ENCODE data around the gene DNAJC11.

The DNAJC11 gene

GRCh38 chr1:6632588-6633514, 68.8 kb downstream of the DNAJC11 start:
- in situ Hi-C loops (cut with HindIII; ENCODE audit: low pct_ligation_motif_present, low pct_unique_long_range_greater_than_20kb, low sequenced_read_pairs) = no loop called here
- DNase-seq = no peak

DNA sequence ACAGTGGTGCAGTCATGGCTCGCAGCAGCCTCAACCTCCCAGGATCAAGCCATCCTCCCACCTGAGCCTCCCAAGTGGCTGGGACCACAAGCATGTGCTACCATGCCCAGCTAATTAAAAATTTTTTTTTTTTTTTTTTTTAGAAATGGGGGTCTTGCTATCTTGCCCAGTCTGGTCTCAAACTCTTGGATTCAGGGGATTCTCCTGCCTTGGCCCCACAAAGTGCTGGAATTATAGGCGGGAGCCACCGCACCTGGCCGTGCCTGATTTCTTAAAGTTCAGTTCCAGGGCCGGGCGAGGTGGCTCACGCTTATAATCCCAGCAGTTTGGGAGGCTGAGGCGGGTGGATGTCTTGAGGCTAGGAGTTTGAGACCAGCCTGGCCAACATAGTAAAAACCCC, 70.6 kb downstream of the DNAJC11 start:
- DNase-seq = no peak
- in situ Hi-C loops (cut with HindIII; ENCODE audit: low pct_ligation_motif_present, low pct_unique_long_range_greater_than_20kb, low sequenced_read_pairs) = no loop called here

DNA sequence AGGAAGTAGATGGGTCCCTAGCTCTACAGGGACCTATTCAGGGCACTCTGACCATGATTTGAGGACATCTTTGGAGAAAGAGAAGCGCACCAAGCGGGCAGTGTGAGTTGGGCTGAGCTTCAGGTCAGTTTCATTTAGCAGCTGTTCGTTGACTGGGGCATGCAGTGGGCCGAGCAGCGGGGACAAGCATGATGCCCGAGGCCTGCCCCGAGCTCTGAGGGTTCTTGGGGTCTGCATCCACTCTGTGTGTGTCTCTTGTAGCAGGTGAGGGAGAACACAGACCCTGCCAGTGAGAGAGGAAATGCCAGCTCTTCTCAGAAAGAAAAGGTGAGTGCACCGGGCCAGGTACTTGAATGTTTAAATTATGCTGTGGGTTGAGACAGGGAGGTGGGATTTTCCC, 71.6 kb downstream of the DNAJC11 start:
- in situ Hi-C loops (cut with HindIII; ENCODE audit: low pct_ligation_motif_present, low pct_unique_long_range_greater_than_20kb, low sequenced_read_pairs) = no loop called here
- no peak for DNase-seq

DNA sequence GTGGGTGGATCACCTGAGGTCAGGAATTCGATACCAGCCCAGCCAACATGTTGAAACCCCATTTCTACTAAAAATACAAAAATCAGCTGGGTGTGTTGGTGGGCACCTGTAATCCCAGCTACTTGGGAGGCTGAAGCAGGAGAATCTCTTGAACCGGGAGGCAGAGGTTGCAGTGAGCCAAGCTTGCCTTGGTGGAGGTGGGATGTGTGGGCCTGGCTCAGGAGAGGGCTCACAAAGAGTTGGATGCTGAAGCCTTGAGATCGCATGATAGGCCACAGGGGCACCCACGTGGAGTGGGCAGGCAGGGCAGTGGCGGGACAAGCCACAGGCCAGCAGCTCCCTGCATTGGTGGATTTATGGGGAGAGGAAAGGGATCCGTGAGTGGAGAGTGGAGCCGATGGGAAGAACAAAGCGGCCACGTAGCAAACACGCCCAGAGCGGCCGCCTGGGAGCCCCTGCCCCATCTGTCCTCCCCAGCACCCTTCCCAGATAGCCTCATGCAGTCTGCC, 72.6 kb downstream of the DNAJC11 start:
- in situ Hi-C loops (cut with HindIII; ENCODE audit: low pct_ligation_motif_present, low pct_unique_long_range_greater_than_20kb, low sequenced_read_pairs) = no loop called here
- DNase-seq = no peak

GRCh38 chr1:6627841-6628545, 73.6 kb downstream of the DNAJC11 start:
- no peak for DNase-seq
- in situ Hi-C loops (cut with HindIII; ENCODE audit: low pct_ligation_motif_present, low pct_unique_long_range_greater_than_20kb, low sequenced_read_pairs) = no loop called here

- no peak for DNase-seq
- in situ Hi-C loops (cut with HindIII; ENCODE audit: low pct_ligation_motif_present, low pct_unique_long_range_greater_than_20kb, low sequenced_read_pairs) = no loop called here
These were observed 74.6 kb downstream of the DNAJC11 start for GRCh38 chr1:6627031-6627430.

DNA sequence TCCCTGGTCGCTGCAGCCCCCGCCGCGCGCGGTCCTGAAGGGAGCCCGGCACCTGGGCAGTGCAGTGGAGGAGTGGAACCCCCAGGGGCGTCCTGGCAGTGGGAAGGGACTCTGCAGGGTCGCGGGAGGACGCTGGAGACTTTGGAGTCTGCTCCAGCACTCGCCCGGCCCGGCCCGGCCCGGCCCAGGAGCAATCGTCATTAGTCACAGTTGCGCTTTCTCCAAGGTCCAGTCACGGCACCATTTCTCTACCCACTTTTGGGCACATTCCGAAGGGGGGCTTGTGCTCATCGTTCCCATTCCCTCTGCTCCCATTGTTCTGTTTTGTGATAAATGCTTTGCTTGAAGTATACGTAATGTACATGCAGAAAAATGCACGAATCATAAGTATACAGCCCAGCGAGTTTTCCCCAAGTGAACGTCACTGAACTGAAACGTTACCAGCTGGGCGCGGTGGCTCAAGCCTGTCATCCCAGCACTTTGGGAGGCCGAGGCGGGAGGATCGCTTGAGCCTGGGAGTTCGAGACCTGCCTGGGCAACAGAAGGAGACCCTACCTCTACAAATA, 75.9 kb downstream of the DNAJC11 start:
- peak; percentile 44 for DNase-seq
- in situ Hi-C loops (cut with HindIII; ENCODE audit: low pct_ligation_motif_present, low pct_unique_long_range_greater_than_20kb, low sequenced_read_pairs) = no loop called here

DNA sequence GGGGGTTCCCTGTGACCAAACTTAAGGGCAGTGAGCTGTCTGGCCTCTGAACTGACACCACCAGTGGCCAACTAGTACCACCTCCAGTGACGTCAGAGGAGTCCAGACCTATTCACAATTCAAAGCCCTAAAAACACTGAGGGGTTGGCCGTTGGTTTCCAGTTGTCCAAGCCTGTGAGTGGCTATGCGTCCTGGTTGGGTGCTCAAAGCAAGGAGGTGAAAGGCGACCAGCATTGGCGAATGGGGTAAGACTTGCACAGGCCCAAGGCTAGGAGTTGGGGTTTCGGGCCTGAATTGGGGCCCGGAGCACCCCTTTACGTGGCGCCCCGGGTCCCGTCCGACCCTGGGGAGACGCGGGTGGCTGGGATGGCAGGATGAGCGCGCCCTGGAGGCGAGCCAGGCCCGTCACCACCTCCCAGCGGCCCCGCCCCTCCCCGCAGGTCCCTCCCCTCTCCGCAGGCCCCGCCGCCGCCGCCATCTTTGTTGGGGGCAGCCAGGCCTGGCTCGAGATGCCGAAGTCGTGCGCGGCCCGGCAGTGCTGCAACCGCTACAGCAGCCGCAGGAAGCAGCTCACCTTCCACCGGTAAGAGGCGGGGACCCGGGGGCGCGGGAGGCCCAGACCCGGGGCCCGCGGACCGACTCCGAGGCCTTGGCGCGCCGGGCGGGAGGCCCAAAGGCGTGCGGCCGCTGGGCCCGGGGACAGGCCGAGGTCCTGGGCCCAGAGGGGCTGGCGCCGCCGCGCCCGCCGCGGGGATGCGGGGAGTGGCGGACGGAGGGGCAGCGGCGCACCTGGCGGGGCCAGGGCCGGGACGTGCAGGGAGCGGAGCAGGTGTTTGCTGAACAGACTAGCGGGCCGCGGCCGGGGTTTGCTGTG, 76.7 kb downstream of the DNAJC11 start, which contains the start of gene THAP3:
Gene THAP3 (plus strand): TSS at position 159 of the 874 bp plus-strand sequence. CDS start 351 bp downstream, at position 510.
- DNase-seq = peak; percentile 82

DNA sequence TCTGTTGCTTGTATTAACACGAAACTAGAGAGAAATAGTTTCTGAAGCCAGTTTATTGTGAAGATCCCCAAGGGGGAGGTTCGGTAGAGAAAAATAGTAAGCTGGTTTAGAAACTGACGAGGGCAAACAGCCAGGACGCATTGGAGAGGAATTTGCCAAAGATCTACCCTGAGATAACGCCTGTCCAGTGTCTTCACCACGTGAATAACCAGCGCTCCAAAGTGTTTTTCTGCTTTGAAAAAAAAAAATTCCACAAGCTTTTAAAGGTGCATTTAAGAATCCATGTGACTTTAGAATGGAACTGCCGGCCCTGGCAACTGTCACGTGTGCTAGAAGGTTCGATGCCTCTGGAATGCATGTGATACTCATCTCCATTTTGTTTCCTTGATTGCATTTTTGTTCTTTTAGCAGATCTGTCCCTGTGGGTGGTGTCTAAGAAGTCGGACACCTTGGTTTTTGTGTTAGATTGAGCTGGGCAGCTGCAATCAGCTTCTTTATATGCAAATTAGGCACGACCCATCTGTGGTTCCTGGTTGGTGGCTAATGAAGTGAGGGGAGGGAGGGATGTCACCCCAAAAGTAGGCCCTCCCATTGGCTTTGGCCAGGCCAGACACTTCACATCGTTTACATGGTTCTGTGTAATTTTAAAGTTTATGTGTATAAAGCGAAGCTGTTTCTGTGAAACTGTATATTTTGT, 78.2 kb downstream of the DNAJC11 start:
- DNase-seq = no peak
- in situ Hi-C loops (cut with HindIII; ENCODE audit: low pct_ligation_motif_present, low pct_unique_long_range_greater_than_20kb, low sequenced_read_pairs) = no loop called here

More for the DNA sequence above, 76.7 kb downstream of the DNAJC11 start, which contains the start of gene THAP3:
- in situ Hi-C loops (cut with HindIII; ENCODE audit: low pct_ligation_motif_present, low pct_unique_long_range_greater_than_20kb, low sequenced_read_pairs) = no loop called here

DNA sequence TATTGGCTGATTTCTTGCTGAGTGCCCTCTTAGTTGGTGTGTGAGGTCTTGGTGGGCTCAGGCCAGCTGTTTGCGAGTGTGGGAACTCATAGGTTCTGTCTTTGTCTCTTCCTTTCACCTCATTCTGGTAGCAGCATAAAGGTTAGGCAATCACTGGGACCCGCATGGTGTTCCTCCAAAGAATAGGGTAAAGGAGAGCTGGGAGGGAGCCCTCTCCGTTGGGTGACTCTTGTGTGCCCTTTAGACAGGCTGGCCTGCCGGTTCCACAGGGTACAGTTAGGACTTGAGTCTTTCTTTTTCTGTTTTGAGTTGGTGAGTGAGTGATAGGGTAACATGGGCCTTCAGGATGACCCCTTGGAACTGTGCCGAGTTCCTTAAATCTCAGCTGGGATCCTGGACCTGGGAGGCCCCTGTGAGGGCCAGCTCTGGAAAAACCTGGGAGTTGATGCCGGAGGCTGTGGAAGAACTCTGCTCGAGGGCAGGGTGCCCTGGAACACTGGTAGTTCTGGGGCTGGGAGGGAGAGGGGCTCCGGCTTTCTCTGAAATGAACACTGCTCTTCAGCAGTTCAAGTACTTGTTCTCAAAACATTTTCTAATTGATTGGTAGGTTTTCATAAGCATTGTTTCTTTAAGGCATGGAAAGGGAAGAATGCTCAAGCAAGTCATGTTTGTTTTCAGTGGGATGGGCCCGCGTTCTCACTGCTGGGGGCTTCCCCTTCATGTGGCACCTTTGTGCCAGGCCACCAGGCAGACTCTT, 79.0 kb downstream of the DNAJC11 start:
- DNase-seq = no peak
- in situ Hi-C loops (cut with HindIII; ENCODE audit: low pct_ligation_motif_present, low pct_unique_long_range_greater_than_20kb, low sequenced_read_pairs) = no loop called here

- in situ Hi-C loops (cut with HindIII; ENCODE audit: low pct_ligation_motif_present, low pct_unique_long_range_greater_than_20kb, low sequenced_read_pairs) = no loop called here
- DNase-seq = no peak
These were observed 79.9 kb downstream of the DNAJC11 start for GRCh38 chr1:6621429-6622391.

- in situ Hi-C loops (cut with HindIII; ENCODE audit: low pct_ligation_motif_present, low pct_unique_long_range_greater_than_20kb, low sequenced_read_pairs) = no loop called here
- no peak for DNase-seq
These were observed 82.6 kb downstream of the DNAJC11 start for GRCh38 chr1:6619045-6619444.

GRCh38 chr1:6614929-6615785, 86.5 kb downstream of the DNAJC11 start:
- no peak for DNase-seq
- in situ Hi-C loops (cut with HindIII; ENCODE audit: low pct_ligation_motif_present, low pct_unique_long_range_greater_than_20kb, low sequenced_read_pairs) = no loop called here

GRCh38 chr1:6614019-6614928, 87.3 kb downstream of the DNAJC11 start:
- in situ Hi-C loops (cut with HindIII; ENCODE audit: low pct_ligation_motif_present, low pct_unique_long_range_greater_than_20kb, low sequenced_read_pairs) = no loop called here
- peak; percentile 20 for DNase-seq

All from ACHN (cell line).